Breast epithelium (tissue), 4 donors: ENCODE results near the gene TSPAN2. TPM values are rescaled to one million over a fixed set of nuclear protein-coding genes. Genes with fewer than 3 reads are reported as not detected.

Experiments
- DNase-seq, 2 donors: peaks; one replicate each; pipeline ENCODE4 v3.0.0-alpha.2; 2019; ENCODE audit warnings: low spot score in 2 of 2
- H3K27ac ChIP-seq, 2 donors: fragments of 200-600 bp; sonication (generic) in 1 of 2; one replicate each; pipeline ENCODE4 v1.5.1; 2016 to 2019; ENCODE audit warnings: mild to moderate bottlenecking in 1 of 2
- H3K27me3 ChIP-seq, 2 donors: fragments of 200-600 bp; sonication (generic) in 1 of 2; one replicate each; pipeline versions ENCODE4 v1.5.1 to v1.6.0; 2017 to 2019; ENCODE audit warnings: control low read depth in 1 of 2, mild to moderate bottlenecking in 1 of 2
- H3K36me3 ChIP-seq: fragments of 200-600 bp; one replicate; pipeline ENCODE4 v1.5.1; 2019
- H3K4me1 ChIP-seq, 2 donors: fragments of 200-600 bp; sonication (generic); one replicate each; pipeline ENCODE4 v1.5.1; 2016 to 2019; ENCODE audit warnings: control low read depth in 1 of 2
- H3K4me3 ChIP-seq, 3 donors: fragments of 200-600 bp; sonication (generic); 1 replicate in 2 of 3; 2 replicates in 1 of 3; pipeline ENCODE4 v1.5.1; 2016 to 2019; ENCODE audit warnings: mild to moderate bottlenecking in 3 of 3, moderate library complexity in 2 of 3
- H3K9me3 ChIP-seq, 2 donors: fragments of 200-600 bp; sonication (generic) in 1 of 2; one replicate each; pipeline ENCODE4 v1.5.1; 2016 to 2019; ENCODE audit warnings: control low read depth in 1 of 2
- POLR2A ChIP-seq: fragments of 450-650 bp; IDR thresholded peaks from one replicate; pipeline ENCODE4 v1.6.1; 2016; ENCODE audit warnings: antibody characterized with exemption, mild to moderate bottlenecking, moderate library complexity
- POLR2AphosphoS5 ChIP-seq, 3 donors: sonication (generic); formaldehyde crosslinking; IDR thresholded peaks; one replicate each; pipeline ENCODE4 v1.6.1; 2017; ENCODE audit warnings: antibody characterized with exemption in 3 of 3
- intact Hi-C: fragments of 100-400 bp; cut with DNase I; formaldehyde crosslinking; loops from one replicate; pipeline ENCODE4 v1.15.1; 2023; ENCODE audit warnings: low total_unique reads
- total RNA-seq, 3 donors: library from RNA; depleted of rRNA; stranded (reverse); fragments of >200 nt; gene quantifications; one replicate each; pipeline ENCODE4 v1.1.0, GENCODE V29; 2016
- TF ChIP-seq, protein P1 (sequence below), 3 donors: fragments of 450-650 bp; IDR thresholded peaks; one replicate each; pipeline ENCODE4 v1.5.1; 2016 to 2017; ENCODE audit warnings: antibody characterized with exemption in 3 of 3, mild to moderate bottlenecking in 3 of 3, moderate library complexity in 3 of 3

Gene TSPAN2
- total RNA-seq, 3 donors from 2014 or later, result 2.6 to 9.7 (median 3.7) TPM

DNA sequence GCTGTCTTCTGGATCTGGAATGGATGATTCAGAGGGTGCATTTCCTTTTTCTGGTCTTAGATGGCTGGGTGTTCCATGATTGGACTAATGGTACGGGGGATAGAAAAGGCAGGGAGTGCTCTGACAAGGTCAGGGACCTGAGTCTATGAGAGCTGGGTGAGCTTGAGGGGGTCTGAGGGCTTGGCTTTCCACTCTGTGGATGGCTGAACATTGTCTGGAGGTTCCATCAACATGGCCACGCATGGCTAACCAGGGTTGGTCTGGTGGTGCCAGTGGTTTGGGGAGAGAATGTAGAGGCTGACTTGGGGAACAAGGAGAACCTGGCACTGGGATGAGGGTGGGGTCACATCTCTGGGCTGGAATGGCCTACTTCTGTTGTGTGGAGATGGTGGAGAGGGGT lies 41.5 kb upstream of the TSPAN2 start:
- intact Hi-C loops, result loop anchor here (10.0 kb wide), 2 partner anchors 344 to 464 kb away; no protein-coding TSS in a partner anchor
- TF ChIP-seq POLR2AphosphoS5 (IDR thresholded peaks at IDR 0.05) (no peak), POLR2A (no peak)
- TF ChIP-seq, protein P1, sequence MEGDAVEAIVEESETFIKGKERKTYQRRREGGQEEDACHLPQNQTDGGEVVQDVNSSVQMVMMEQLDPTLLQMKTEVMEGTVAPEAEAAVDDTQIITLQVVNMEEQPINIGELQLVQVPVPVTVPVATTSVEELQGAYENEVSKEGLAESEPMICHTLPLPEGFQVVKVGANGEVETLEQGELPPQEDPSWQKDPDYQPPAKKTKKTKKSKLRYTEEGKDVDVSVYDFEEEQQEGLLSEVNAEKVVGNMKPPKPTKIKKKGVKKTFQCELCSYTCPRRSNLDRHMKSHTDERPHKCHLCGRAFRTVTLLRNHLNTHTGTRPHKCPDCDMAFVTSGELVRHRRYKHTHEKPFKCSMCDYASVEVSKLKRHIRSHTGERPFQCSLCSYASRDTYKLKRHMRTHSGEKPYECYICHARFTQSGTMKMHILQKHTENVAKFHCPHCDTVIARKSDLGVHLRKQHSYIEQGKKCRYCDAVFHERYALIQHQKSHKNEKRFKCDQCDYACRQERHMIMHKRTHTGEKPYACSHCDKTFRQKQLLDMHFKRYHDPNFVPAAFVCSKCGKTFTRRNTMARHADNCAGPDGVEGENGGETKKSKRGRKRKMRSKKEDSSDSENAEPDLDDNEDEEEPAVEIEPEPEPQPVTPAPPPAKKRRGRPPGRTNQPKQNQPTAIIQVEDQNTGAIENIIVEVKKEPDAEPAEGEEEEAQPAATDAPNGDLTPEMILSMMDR (IDR thresholded peaks at IDR 0.05), result no peak
- H3K27ac ChIP-seq, result no peak overlapping the region
- no peaks in the 10 kb centered on the region for H3K36me3 ChIP-seq
- no peak for DNase-seq
- no peaks in the 10 kb centered on the region for H3K4me1 ChIP-seq
- H3K9me3 ChIP-seq, result no peaks in the 10 kb centered on the region
- H3K27me3 ChIP-seq, result no peaks in the 10 kb centered on the region
- H3K4me3 ChIP-seq, result no peak overlapping the region

GRCh38 chr1:115129071-115129640 lies 39.9 kb upstream of the TSPAN2 start:
- Histone ChIP-seq H3K9me3 (no peaks in the 10 kb centered on the region), H3K36me3 (no peaks in the 10 kb centered on the region), H3K4me1 (no peaks in the 10 kb centered on the region), H3K4me3 (no peak overlapping the region), H3K27ac (no peak overlapping the region), H3K27me3 (no peaks in the 10 kb centered on the region)
- intact Hi-C loops, result no loop called here
- TF ChIP-seq POLR2A, result no peak
- TF ChIP-seq, protein P1 (IDR thresholded peaks at IDR 0.05), result no peak
- TF ChIP-seq POLR2AphosphoS5 (IDR thresholded peaks at IDR 0.05), result no peak
- DNase-seq, result no peak

- H3K36me3 ChIP-seq, result no peaks in the 10 kb centered on the region
- TF ChIP-seq, protein P1 (IDR thresholded peaks at IDR 0.05), result no peak
- no peak for TF ChIP-seq POLR2A
- no peak for TF ChIP-seq POLR2AphosphoS5 (IDR thresholded peaks at IDR 0.05)
- no peaks in the 10 kb centered on the region for H3K4me1 ChIP-seq
- no peak for DNase-seq
- H3K9me3 ChIP-seq, result peaks cover under 1 to 5% of the 10 kb centered on the region in 2 donors
- no peak overlapping the region for H3K27ac ChIP-seq
- intact Hi-C loops, result no loop called here
- H3K4me3 ChIP-seq, result no peak overlapping the region
- H3K27me3 ChIP-seq, result no peaks in the 10 kb centered on the region
Observed at GRCh38 chr1:115127539-115127938, 38.2 kb upstream of the TSPAN2 start.

GRCh38 chr1:115126516-115126915 lies 37.2 kb upstream of the TSPAN2 start:
- H3K9me3 ChIP-seq, result peaks cover 4 to 11% of the 10 kb centered on the region in 2 donors
- DNase-seq, result no peak
- intact Hi-C loops, result no loop called here
- H3K36me3 ChIP-seq, result no peaks in the 10 kb centered on the region
- H3K27ac ChIP-seq, result no peak overlapping the region
- TF ChIP-seq POLR2AphosphoS5 (IDR thresholded peaks at IDR 0.05) (no peak), POLR2A (no peak)
- TF ChIP-seq, protein P1 (IDR thresholded peaks at IDR 0.05), result no peak
- no peaks in the 10 kb centered on the region for H3K27me3 ChIP-seq
- H3K4me1 ChIP-seq, result no peaks in the 10 kb centered on the region
- no peak overlapping the region for H3K4me3 ChIP-seq

DNA sequence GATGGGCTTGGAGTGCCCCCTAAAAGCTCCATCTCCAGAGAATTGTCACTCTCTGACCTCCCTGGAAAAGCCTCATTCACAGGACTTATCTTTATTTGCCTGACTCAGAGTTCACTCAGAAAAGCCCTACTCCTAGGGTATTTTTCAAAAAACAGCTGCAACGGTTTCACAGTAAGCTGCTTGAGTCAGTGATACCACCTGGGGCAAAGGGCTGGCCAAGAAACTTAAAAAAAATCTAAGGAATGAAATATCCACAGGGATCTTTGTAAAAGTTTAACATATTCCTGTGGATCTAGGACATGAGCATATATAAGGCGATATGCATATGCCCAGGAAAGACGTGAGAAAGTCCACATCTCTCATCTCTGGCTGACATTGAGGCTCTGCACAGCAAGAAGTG lies 33.8 kb upstream of the TSPAN2 start:
- no peaks in the 10 kb centered on the region for H3K4me1 ChIP-seq
- no peak overlapping the region for H3K4me3 ChIP-seq
- H3K9me3 ChIP-seq, result peaks cover 4 to 13% of the 10 kb centered on the region in 2 donors
- H3K36me3 ChIP-seq, result no peaks in the 10 kb centered on the region
- no peak for DNase-seq
- no peaks in the 10 kb centered on the region for H3K27me3 ChIP-seq
- intact Hi-C loops, result no loop called here
- TF ChIP-seq, protein P1 (IDR thresholded peaks at IDR 0.05), result no peak
- no peak for TF ChIP-seq POLR2A
- no peak for TF ChIP-seq POLR2AphosphoS5 (IDR thresholded peaks at IDR 0.05)
- no peak overlapping the region for H3K27ac ChIP-seq
